Hematopoietic multipotent progenitor cell treated with erythropoietin and hydrocortisone succinate and interleukin-3 and kit ligand, for 15 days (in vitro differentiated cells): ENCODE results near the gene ANKRD23.

ENCODE experiments used
- DNase-seq: peaks from one replicate; pipeline ENCODE4 v3.0.0-alpha.2; 2015; ENCODE audit warnings: low spot score

The ANKRD23 gene

GRCh38 chr2:96838345-96839292, 5.2 kb downstream of the ANKRD23 start:
- DNase-seq: no peak

- DNase-seq: no peak
Observed at GRCh38 chr2:96837575-96837974, 6.2 kb downstream of the ANKRD23 start.

GRCh38 chr2:96835830-96836229, 8.0 kb downstream of the ANKRD23 start:
- DNase-seq: no peak

GRCh38 chr2:96832754-96833507, 10.9 kb downstream of the ANKRD23 start:
- DNase-seq: no peak

- DNase-seq: no peak
Observed at GRCh38 chr2:96832408-96832753, 11.4 kb downstream of the ANKRD23 start.

GRCh38 chr2:96831679-96832078, 12.1 kb downstream of the ANKRD23 start:
- DNase-seq: no peak

GRCh38 chr2:96830044-96830562, 13.7 kb downstream of the ANKRD23 start:
- no peak for DNase-seq

GRCh38 chr2:96828874-96829273, 14.9 kb downstream of the ANKRD23 start:
- DNase-seq: no peak

- DNase-seq: no peak
Observed at GRCh38 chr2:96828436-96828835, 15.4 kb downstream of the ANKRD23 start.

- DNase-seq: no peak
Observed at GRCh38 chr2:96826546-96827278, 17.1 kb downstream of the ANKRD23 start.

GRCh38 chr2:96825057-96825456, 18.8 kb downstream of the ANKRD23 start:
- DNase-seq: no peak

GRCh38 chr2:96824079-96824870, 19.5 kb downstream of the ANKRD23 start:
- no peak for DNase-seq

GRCh38 chr2:96823198-96823597, 20.6 kb downstream of the ANKRD23 start:
- DNase-seq: no peak

- DNase-seq: no peak
Observed at GRCh38 chr2:96822786-96823185, 21.0 kb downstream of the ANKRD23 start.

GRCh38 chr2:96821113-96821675, 22.6 kb downstream of the ANKRD23 start:
- no peak for DNase-seq

GRCh38 chr2:96819876-96820511, 23.8 kb downstream of the ANKRD23 start:
- no peak for DNase-seq

- DNase-seq: peak; percentile 56
Observed at GRCh38 chr2:96819128-96819875, 24.5 kb downstream of the ANKRD23 start.

GRCh38 chr2:96817882-96818281, 25.9 kb downstream of the ANKRD23 start:
- no peak for DNase-seq

GRCh38 chr2:96816836-96817702, 26.8 kb downstream of the ANKRD23 start:
- no peak for DNase-seq
